ENCODE measurements around the gene ABHD17C.

The ABHD17C gene

GRCh38 chr15:80787316-80787715, 92.2 kb downstream of the ABHD17C start:
- DNase-seq (ENCODE audit: low read depth in 2 of 2), result no peak

- no peak for DNase-seq (ENCODE audit: low read depth in 2 of 2)
Observed at GRCh38 chr15:80788536-80788935, 93.4 kb downstream of the ABHD17C start.

- no peak for DNase-seq (ENCODE audit: low read depth in 2 of 2)
Observed at GRCh38 chr15:80789296-80789695, 94.2 kb downstream of the ABHD17C start.

- no peak for DNase-seq (ENCODE audit: low read depth in 2 of 2)
Observed at GRCh38 chr15:80789796-80790195, 94.7 kb downstream of the ABHD17C start.

- DNase-seq (ENCODE audit: low read depth in 2 of 2), result no peak
Observed at GRCh38 chr15:80790236-80790635, 95.1 kb downstream of the ABHD17C start.

- no peak for DNase-seq (ENCODE audit: low read depth in 2 of 2)
Observed at GRCh38 chr15:80791004-80791403, 95.9 kb downstream of the ABHD17C start.

- DNase-seq (ENCODE audit: low read depth in 2 of 2), result no peak
Observed at GRCh38 chr15:80796407-80796806, 101.3 kb downstream of the ABHD17C start.

GRCh38 chr15:80798911-80799310, 103.8 kb downstream of the ABHD17C start:
- no peak for DNase-seq (ENCODE audit: low read depth in 2 of 2)

- no peak for DNase-seq (ENCODE audit: low read depth in 2 of 2)
Observed at GRCh38 chr15:80800067-80800466, 105.0 kb downstream of the ABHD17C start.

GRCh38 chr15:80801891-80802680, 107.0 kb downstream of the ABHD17C start:
- DNase-seq (ENCODE audit: low read depth in 2 of 2), result no peak

- DNase-seq (ENCODE audit: low read depth in 2 of 2), result no peak
Observed at GRCh38 chr15:80803580-80804525, 108.7 kb downstream of the ABHD17C start.

GRCh38 chr15:80804970-80805495, 109.9 kb downstream of the ABHD17C start:
- DNase-seq (ENCODE audit: low read depth in 2 of 2), result no peak
